Raji (cell line): Measurements from ENCODE around the gene GPRIN2.

ENCODE experiments used
- POLR2A ChIP-seq: IDR thresholded peaks from 2 replicates; pipeline ENCODE4 v1.6.1; 2011; ENCODE audit warnings: low read depth, low read length, control low read depth; ENCODE audit not compliant: insufficient read depth

Gene GPRIN2

DNA sequence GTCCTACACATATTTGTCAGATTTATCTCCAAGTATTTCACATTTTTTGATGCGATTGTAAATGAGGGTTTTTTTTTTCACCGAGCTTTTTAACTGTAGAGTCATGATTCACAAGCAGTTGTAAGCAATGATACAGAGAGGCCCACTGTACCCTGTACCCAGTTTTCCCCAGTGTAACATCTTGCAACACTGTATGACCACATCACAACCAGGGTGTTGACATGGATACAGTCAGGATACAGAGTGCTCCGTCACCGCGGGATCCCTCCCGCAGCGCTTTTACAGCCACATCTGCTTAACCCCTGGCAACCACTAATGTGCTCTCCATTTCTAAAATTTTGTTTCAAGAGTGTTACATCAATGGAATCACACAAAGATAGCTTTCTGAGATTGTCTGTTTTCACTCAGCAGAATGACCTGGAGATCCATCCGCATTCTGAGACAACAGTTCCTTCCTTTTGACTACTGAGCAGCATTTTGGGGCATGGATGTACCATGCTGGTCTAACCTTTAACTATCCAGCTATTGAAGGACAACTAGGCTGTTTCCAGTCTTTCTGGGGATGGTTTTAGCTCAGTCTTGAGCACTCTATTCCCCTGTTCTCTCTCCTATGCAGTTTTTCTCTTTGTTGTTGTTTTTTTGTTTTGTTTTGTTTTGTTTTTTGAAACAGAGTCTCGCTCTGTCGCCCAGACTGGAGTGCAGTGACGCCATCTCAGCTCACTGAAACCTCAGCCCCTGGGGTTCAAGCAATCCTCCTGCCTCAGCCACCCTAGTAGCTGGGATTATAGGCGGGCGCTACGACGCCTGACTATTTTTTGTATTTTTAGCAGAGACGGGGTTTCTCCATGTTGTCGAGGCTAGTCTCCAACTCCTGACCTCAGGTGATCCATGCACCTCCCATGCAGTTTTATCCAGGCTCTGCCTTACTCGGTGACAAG lies 25.9 kb downstream of the GPRIN2 start:
- TF ChIP-seq POLR2A, result no peak

DNA sequence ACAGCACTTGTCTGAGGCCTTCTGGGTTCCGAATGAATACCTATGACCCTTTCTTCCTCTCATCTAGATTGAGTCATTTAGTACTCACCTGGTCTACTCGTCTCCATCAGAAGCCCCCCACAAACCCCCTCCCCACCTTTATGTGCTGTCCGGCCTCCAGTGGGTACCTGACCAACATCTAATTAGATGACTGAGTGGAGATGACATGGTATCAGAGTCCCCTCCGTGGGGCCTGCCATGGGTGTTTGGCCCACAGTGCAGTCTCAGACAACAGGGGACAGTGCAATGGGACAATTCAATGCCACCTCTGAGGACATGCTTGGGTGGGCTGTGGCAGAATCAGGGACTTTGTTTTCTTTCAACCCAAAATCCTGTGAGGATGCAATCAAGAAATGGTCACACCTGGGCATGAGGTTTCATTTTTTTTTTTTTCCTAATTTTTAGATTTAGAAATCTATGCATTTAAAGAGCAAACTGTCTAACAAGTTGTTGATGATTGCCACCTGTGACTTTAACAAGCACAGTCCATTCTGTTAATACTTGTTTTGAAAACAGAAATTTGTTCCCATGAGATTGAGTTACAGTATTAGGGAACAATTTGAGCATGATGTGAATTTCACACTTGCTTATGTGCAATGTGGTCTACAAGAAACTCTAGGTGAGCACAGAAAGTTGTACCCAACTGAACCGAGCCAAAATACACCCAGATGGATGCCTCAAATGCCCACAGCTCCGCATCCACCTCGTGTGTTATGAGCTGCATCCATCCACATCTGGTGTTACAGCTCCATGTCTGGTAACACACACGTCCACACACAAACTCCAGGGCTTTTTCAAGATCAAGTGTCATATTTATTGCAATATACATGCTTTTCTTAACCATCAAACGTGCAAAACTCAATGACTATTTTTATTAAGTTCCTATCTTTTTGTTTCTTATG lies 27.5 kb downstream of the GPRIN2 start:
- TF ChIP-seq POLR2A, result no peak

GRCh38 chr10:46528171-46528671 lies 28.2 kb downstream of the GPRIN2 start:
- TF ChIP-seq POLR2A, result no peak

DNA sequence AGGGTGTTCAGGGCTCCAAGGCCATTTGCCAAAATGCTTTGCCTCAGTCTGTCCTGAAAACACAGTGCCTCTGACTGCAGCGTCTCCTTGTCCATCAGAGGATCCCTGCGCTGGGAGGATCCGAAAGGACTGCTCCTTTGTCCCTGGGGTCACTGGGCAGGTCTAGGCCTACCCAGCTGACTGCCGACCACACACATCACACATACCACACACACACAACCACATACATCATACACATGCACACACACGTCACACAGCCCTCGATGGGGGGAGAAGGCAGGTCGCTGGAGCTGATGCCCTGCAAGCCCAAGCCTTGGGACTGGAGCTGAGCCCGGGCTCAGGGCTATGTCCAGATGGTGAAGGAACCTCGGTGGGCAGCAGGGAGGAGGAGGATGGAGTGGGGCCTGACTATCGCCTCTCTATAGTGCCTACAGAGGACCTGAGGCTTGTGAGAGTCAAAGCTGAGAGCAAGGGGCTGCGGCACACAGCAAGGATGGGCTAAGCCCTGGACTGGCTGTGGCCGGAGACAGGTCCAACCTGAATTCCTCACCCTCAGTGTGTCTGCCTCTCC lies 29.1 kb downstream of the GPRIN2 start:
- no peak for TF ChIP-seq POLR2A

- no peak for TF ChIP-seq POLR2A
These were observed 29.8 kb downstream of the GPRIN2 start for GRCh38 chr10:46526682-46527038.

DNA sequence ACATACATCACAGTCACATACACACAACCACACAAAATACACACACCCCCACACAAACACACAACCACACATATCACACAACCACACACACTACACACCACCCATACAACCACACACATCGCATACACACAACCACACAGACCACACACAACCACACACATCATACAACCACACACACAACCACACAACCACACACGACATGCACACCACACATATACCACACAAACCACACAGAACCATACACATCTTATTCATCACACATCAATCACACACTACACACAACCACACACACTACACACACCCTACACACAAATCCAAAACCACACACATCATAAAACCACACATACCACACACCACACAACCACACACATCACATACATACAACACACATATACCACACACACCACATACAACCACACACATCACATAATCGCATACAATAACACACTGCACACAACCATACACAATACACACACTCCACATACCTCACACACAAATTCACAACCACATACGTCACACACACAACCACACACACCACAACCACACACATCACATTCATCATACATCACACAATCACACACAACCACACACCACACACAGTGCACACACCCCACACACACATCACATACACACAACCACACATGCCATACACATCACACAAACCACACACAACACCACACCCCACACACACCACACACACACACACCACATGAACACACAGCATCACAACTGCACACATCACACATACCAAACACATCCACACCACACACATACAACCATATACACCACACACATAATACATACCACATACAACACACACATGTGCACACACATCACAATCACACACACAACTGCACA lies 30.4 kb downstream of the GPRIN2 start:
- no peak for TF ChIP-seq POLR2A

DNA sequence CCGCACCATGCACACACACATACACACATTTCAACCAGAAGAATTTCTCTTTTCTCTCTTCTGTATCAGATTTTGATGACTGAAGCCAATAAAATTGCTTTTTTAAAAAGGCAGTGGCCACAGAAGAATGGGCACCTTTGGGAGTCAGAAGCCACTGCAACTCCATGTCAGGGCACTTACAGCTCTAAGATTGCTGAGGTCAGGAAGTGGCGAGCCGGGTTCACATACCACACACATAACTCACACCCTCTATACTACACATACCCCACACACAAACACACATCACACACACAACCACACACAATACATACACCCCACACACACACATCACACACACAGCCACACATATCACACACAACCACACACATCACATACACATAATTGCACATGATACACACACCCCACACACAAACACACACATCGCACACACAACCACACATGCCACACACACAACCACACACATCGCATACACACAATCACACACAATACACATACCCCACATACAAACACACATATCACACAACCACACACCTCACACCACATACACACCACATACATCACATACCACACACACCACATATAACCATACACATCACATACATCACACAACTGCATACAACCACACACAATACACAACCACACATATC lies 31.2 kb downstream of the GPRIN2 start:
- TF ChIP-seq POLR2A, result no peak

GRCh38 chr10:46524472-46525176 lies 31.8 kb downstream of the GPRIN2 start:
- no peak for TF ChIP-seq POLR2A

DNA sequence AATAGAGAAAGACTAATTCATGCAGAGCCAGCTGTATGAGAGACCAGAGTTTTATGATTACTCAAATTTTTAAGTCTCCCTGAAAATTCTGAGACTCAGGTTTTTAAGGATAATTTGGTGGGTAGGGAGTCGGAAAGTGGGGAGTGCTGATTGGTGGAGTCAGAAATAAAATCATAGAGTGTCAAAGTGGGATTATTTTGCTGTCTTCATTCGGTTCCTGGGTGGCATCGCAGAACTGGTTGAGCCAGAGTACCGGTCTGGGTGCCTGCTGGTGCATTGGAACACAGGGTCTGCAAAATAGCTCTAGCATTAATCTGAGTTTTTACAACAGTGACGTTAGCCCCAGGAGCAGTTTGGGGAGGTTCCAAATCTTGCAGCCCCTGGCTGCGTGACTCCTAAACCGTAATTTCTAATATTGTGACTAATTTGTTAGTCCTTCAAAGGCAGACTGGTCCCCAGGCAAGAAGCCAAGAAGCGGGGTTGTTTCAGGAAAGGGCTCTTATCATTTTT lies 32.4 kb downstream of the GPRIN2 start:
- no peak for TF ChIP-seq POLR2A

- no peak for TF ChIP-seq POLR2A
These were observed 33.1 kb downstream of the GPRIN2 start for GRCh38 chr10:46523119-46523961.

DNA sequence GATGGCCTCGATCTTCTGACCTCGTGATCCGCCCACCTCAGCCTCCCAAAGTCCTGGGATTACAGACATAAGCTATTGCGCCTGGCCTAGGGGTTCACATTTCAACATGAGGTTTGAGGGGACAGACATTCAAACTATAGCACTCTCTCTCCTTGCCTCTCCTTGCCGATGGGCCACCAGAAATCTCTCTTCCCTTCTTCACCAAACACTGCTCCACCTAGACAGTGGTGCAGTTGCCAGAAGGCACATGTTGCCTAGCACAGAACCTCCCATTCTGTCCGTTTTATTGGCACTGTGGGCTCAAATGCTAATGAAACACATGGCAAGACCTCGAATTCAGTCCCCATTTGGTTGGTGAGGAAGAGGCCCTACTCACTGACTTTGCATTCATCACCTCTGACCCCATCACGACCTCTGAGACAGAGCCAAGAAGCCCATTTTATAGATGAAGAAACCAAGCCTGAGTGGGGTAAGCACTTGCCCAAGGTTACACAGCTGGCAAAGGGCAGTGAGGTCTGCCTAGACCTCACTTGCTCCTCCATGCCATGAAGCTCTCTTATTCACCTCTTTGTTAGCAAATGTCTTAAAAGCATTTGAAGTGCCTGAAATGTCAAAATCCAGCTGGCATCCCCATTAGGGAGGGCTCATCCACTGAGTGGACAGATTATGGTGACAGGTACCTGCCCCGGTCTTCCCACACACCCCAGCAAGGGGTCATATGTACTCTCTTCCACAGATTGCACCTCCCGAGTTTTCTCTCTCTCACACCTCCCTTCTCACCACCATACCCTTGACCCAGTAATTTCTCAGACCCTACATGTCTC lies 34.0 kb downstream of the GPRIN2 start:
- no peak for TF ChIP-seq POLR2A

DNA sequence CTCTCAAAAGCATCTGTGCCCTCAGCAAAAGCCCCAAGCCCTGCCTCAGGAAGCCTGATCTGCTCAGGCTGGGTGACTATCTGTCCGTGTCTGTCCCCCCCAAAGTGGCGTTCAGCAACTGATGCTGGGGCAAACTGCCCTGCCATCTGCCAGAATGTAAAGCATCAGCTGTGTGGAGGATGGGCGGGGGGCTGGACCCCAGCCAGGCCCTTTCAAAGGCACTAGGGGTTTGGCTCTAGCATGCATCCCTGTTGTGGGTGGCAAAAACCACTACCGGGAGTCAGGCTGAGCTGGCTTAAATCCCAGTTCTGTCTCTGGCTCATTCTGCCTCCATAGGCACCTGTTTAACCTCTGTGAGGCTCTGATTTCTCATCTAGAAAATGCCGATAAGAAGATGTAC lies 35.5 kb downstream of the GPRIN2 start:
- no peak for TF ChIP-seq POLR2A

DNA sequence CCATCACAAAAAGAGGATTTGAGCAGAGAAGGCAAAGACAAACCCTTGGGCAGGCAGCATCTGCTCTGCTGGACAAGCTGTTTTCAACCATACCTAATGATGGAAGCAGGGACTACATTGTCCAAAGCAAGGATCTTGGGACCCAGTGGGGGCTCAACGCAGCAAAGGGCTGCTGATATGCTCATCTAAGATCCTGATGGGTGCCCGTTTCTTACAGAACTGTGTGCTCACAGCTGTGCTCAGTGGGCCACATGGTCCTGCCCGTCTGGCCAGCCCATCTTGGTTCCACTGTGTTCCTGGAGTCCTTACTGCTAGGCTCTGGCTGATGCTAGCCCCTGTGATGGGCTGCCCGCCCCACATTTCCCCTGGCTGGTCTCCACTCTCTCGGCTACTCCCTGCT lies 36.1 kb downstream of the GPRIN2 start:
- no peak for TF ChIP-seq POLR2A
